NCI-H526 (cell line): ENCODE results near the gene TRIM14.

Experiments
- DNase-seq, 2 experiments: peaks; one replicate each; lab custom pipeline; 2025; lab: John Stamatoyannopoulos, UW

Gene TRIM14, protein sequence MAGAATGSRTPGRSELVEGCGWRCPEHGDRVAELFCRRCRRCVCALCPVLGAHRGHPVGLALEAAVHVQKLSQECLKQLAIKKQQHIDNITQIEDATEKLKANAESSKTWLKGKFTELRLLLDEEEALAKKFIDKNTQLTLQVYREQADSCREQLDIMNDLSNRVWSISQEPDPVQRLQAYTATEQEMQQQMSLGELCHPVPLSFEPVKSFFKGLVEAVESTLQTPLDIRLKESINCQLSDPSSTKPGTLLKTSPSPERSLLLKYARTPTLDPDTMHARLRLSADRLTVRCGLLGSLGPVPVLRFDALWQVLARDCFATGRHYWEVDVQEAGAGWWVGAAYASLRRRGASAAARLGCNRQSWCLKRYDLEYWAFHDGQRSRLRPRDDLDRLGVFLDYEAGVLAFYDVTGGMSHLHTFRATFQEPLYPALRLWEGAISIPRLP

DNA sequence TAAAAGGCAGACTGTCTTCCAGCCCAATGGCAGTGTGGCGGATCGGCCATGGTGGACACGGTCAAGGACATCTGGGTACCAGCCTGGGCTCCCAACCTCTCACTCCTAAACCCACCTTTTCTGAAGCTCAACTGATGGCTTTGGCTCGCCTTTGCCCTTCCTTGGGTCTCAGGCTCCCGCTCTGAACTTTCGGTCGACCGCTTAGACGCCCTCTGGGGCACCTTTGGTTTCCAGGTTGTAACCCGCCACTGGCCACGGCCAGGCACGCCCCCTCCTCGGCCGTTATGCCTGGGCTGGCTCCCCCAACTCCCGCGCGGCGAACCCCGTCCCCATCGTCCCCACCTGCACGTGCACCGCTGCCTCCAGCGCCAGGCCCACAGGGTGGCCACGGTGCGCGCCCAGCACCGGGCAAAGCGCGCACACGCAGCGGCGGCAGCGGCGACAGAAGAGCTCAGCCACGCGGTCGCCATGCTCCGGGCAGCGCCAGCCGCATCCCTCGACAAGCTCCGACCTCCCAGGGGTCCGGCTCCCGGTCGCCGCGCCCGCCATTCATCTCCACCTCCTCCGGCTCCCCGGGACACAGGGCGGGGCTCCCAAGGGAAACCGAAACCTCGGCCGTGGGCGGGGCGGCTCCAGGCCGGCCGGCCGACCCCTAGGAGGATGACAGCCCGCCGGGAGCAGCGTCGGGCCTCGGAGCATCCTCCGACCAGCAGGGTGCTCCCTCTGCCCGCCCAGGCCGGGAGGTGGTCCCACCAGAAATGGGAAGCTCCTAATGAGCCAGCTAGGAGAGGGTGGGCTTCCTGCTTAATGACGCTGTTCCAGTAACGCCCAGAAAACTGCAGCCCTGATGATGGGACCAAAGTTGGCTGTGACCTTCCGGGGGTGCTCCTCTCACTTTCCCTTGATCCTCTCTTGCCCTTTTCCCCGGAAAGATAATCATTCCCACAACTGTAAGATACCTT lies at the start of gene TRIM14:
TSS of gene TRIM14 (minus strand) at position 583 of the 962 bp plus-strand sequence. CDS start at position 549, 34 bp downstream.
- peak in 1 of 2 experiments; percentile 42 for DNase-seq

DNA sequence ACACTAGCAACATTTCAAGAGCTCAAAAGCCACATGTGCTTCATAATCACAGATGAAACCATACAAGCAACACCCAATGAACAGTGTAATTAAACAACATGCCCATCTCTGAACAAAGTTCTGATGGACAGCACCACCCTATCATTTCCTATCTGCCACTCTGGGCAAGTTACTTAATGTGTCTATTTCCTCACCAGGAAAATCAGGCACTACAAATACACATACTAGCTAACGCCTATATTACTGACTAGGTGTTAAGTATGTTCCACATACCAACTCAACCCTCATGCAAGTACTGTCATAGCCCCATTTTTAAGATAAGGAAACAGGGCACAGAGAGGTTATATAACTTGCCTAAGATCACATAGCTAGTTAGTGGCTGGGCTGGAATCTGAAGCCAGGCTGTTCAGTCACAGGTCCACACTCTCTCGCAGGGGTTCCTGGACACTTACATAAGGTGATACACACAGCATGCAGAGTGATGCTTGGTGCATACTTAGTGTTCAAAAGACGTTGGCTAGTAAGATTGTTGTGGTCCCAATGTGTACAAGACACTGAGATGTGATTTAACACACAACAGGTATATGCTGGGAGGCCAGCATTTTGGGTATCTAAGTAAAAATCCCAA lies 49.2 kb upstream of the TRIM14 start:
- no peak for DNase-seq

DNA sequence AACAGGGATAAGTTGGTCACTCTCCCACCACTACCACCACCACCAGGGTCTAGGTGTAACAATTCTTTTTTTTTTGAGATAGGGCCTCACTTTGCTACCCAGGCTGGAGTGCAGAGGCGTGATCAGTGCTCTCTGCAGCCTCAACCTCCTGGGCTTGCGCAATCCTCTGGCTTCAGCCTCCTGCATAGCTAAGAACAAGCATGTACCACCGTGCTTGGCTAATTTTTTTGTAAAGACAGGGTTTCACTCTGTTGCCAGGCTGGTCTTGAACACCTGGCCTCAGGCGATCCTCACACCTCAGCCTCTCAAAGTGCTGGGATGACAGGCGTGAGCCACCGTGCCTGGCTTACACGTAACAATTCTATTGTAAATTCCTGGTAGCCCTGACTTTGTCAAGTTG lies 45.9 kb upstream of the TRIM14 start:
- no peak for DNase-seq

DNA sequence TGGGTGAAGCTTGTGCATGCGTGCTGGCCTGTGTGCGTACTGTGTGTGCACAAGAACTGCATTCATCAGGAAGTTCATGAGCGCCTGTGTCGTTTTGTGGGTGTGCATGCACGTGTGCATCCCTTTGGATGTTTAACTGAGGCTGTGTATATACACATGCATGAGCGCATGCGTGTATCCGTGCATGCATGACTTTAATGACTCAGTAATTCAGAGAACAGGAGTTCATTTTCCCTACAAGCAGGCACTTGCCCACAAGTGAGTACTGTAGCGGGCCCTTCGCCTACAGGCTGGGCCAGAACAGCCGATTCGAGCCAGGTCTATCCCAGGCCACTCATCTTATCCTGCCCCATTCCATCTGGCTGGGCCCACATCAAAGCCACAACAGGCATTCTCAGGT lies 43.6 kb upstream of the TRIM14 start:
- no peak for DNase-seq

DNA sequence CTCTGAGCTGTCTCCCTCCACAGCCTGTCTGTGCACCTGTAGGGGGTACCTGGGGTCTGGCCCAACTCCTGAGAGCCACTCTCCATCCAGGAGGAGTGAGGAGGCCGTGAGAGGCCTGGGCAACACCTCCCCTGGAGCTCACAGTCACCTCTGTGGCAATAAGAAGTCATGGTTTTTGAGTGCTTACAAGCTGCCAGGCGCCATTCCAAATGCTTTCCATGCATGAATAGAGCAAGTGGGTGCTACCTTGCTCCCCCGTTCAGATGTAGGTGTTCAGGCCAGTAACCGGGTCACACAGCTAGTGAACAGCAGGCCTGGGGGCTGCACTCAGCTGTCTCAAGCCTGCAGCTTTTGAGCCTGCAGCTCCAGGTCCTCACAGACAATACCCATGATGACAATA lies 42.8 kb upstream of the TRIM14 start:
- no peak for DNase-seq

DNA sequence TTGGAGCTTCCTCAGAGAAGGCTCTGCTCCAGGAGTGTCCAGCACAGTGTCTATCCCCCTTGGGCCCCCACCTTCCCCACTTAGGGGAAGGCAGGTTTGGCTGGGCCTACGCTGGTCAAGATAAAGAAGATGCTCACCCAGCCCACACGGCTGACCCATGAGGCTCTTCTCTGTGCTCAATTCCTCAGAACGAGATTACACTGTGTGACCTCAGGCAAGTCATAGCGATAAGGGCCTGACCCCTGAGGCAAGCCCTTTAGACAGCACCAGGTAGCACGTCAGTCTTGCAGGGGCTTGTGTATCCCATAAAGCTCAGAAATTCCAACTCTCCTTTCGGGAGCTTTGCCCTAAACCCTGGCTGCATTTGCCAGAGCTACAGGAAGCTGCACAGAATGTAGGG lies 40.8 kb upstream of the TRIM14 start:
- DNase-seq, result no peak

DNA sequence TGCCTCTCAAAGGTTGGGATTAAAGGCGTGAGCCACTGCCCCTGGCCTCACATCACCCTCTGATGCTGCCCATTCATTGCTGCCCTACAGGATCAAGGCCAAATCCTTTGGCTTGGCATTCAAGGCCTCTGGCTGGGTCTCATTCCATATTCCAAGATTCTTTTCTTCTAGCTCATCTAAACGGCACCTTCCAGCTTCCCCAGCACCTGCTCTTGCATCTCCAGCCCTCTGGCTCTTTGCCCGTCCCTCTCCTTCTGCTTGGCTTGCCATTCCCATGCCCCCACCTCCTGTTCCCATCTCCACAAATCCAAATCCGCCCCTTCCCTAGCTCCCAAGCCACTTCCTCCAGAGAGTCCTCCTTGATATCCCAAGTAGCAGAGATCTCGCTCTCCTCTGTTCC lies 40.3 kb upstream of the TRIM14 start:
- no peak for DNase-seq

DNA sequence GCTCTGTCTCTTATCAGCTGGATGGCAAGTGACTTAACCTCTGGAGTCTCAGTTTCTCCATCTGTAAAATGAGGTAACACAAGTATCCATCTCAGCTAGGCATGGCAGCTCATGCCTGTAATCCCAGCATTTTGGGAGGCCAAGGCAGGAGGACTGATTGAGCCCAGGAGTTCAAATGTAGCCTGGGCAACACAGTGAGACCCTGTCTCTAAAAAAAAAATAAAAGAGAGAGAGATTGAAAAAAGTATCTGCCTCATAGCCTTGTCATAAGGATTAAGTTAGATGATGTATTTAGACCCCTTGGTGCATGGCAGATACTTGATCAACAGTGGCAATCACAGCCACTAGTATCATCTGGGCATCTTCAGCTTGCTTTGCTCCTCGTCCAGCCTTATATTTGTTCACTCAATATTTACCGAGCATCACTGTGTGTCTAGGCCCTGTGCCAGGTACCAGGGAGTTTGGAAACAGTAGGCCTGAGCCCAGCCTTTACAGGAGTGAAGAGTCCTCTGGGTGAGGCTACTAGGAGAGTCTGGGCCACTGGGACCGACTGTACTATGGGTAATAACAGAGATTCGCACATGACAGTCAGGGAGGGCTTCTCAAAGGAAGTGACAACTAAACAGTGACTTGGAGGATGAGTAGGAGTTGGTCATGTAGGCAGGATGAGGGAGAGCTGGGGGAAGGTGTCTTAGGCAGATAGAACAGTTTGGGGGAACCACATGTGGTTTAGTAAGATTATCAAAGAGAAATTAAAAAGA lies 39.2 kb upstream of the TRIM14 start:
- DNase-seq, result no peak

DNA sequence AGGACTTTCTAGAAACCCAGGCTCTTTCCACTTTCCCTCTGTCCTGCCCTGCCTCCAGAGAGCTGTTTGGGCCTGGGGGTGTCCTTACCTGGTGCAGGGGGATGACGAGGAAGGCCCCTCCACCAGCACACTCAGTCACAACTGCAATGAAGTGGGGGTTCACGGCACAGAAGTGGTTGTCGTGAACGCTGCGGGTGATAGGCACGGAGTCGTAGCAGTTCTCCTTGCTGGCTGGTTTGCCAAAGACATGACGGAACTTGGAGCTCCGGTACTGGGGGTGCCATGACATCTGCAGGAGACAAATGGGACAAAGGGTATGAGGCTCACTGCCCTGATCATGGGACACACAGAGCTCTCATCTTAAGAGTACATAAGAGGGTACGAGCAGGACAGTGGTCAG lies 38.4 kb upstream of the TRIM14 start:
- no peak for DNase-seq

DNA sequence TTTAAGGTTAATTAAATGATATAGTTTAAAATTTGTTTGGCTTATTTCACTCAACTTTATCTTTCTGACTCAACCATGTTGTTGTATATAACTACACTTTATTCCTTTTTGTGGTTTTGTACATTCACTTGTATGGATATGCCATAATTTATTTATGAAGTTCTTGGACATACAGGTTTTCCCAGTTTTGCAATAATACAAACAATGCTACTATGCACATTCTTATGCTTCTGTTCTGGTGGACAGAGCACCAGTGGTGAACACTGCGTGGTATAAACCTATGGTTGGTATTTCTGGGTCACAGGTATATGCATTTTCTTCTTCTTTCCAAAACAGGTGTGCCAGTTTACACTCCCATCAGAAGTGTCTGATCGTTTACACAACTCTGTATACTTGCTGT lies 35.7 kb upstream of the TRIM14 start:
- no peak for DNase-seq

DNA sequence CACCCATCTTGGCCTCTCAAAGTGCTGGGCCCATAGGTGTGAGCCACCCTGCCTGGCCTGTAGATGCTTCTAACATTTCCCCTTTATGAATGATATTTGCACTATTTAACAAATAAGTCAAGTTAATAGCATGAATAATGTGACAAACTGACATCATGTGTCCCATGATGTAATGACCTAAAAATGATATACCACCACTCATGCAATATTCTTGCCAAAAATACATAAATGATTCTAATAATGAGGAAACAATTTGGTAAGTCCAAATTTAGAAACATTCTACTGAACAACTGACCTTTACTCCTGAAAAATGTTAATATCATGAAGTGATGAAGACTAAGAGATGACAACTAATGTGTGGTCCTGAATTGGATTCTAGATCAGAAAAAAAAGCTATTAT lies 33.5 kb upstream of the TRIM14 start:
- DNase-seq, result no peak

DNA sequence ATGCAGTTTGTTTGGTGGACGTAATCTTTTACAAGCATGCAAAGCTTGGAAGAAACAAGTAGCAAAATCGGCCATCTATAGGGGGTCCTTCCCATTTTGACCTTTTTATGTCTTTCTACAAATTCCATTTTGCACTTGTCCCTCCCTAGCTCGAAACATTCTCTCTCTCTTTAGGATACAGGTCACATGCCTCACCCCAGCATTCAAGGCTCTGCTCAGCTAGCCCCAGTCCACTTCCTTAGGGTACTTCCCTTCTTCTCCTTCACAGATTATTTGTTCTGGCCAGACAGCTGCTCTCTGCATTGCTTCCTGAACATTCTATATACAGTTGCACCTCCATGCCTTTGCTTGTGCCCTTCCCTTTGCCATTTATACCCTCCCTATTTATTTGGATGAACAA lies 31.7 kb upstream of the TRIM14 start:
- no peak for DNase-seq

DNA sequence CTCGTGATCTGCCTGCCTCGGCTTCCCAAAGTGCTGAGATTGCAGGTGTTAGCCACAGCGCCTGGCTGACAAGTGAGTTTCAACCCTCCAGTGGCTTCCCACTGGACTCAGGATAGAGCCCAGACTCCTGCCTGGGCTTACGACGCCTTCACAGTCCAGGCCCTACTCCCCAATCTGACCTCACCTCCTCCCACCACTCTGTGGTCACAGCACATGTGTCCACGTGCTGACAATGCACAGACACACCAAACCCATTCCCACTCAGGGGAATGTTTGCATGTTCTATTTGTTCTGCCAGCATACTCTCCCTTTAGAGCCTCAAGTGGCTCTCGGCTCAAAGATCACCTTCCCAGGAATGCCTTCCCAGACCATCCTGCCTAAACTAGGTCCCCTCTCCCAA lies 31.1 kb upstream of the TRIM14 start:
- DNase-seq, result no peak

DNA sequence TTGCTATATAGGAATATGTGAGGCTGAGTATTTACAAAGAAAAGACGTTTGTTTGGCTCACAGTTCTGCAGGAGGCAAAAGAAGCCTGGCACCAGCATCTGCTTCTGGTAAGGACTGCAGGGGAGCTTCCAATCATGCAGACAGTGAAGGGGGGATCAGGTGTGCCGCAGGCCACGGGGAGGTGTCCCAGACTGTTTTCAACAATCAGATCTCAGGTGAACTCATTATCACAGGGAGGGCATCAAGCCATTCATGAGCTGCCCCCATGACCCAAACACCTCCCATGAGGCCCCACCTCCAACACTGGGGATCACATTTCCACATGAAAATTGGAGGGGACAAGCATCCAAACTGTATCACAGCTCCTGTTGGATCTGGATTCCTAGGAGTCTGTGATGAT lies 30.4 kb upstream of the TRIM14 start:
- no peak for DNase-seq

DNA sequence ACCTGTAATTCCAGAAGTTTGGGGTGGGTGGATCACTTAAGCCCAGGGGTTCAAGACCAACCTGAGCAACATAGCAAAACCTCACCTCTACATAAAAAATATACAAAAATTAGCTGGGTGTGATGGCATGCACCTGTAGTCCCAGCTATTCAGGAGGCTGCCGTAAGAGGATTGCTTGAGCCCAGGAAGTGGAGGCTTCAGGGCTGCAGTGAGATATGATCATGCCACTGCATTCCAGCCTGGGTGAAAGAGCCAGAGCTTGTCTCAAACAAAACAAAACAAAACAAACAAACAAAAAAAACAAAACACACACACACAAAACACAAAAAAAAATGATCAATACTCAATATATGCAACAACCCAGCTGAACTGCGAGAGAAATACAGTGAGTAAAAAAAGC lies 29.5 kb upstream of the TRIM14 start:
- DNase-seq, result no peak

DNA sequence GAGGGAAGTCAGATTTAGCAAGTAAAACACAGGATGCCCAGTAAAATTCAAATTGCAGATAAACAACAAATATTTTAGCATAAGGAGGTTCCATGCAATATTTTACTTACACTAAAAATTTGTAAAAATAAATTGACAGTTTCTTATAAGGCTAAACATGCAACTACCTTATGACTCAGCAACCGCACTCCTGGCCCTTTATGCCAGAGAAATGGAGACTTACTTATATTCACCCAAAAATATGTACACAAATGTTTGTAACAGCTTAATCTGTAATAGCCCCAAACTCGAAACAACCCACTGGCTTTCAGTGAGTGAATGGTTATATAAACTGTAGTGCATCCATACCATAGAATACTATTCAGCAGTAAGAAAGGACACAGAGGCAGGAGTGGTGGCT lies 28.6 kb upstream of the TRIM14 start:
- DNase-seq, result no peak

DNA sequence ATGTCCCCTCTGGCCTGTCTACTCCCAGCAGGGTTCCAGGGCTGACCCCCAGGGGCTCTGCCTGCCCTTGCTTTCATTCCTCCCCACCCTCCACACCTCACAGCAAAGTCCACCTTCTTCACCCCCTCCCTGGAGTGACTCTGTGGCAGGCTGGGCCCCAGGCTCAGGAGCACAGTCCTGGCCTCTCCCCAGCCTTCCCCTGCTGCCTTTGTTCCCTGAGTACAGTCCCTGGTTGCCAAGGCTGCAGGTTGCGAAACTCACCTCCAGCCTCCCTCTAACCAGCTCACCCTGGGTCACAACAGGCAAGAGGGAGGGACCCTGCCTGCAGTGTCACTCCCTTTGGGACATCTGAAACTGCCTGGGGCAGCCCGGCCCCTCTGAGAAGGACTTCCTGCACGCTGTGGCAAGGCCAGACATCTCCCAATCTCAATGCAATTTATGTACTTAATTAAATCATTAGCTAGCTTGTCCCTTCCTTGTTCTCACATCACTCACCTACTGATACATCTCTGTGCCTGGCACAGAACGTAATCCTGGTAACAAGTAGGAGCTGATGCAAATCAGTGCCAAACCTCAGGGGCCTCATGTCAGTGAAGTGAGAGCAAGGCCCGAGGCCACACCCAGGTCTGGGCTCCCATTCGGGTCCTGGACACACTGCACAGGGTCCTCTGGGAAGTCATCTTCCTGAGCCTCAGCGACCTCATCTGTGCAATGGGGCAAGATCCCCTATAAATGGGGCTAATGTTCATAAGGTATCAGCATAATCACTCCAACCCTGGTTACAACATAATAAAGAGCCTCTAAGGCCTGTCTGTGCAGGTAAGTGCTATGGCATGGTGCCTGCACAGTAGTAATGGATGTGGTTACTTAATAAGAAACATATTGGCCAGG lies 27.3 kb upstream of the TRIM14 start:
- DNase-seq, result peak; percentile 35 to 56

DNA sequence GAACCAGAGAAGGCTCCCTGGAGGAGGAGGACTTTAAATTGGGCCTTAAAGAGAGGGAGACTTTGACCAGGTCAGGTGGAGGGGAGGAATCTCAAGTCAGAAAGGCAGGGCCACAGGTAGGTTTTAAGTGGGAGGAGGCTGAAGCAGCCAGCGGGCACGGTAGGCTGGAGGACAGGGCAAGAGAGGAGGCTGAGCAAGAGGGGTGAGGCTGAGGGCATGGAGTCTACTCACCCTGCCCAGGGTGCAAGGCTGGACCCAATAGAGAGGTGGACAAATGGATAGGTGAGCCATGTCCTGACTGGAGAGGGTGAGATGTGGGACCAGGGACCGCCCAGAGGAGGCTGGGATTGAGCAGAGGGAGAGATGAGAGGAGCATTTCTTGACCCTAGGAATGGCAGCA lies 25.6 kb upstream of the TRIM14 start:
- no peak for DNase-seq

DNA sequence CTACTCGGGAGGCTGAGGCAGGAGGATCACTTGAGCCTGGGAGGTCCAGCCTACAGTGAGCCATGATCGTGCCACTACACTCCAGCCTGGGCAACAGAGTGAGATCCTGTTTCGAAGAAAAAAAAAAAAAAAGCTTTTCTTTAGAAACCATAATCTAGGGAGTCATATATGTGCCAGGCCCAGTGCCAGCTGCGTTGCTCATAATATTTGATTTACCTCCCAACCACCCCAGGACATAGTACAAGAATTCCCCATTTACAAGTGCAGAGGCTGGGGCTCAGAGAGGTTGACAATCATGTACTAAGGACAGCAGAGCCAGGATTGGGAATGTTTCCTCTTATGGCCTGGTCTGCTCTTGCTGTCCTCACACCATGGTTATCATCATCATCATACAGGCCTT lies 25.1 kb upstream of the TRIM14 start:
- DNase-seq, result no peak

DNA sequence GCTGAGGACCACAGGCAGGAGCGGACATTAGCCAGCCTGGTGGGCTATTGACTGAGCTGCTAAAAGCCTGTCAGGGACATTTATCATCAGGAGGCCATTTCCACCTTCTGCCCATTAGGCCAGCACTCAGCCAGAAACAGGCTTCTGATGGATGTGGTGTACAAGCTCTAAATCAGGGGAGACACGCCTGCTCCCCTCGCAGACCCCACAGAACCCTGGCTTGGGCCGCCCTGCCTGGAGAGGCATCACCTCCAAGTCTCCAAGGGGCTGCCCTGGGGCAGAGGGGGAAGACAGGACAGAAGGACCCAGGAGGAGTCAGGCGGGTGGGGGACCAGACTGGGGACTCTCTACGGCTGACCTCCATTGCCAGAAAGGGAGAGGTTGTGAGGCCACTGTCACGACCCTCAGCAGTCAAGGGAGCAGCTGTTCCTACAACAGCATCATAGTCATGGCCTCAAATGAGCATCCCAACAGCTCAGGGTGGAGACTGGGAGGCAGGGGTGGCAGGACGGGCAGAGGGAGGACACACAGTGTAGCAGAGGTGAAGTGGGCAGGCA lies 24.0 kb upstream of the TRIM14 start:
- DNase-seq, result no peak
